Ectodermal cell (in vitro differentiated cells): Measurements from ENCODE around the gene CCSAP.
"Not testable (repeated sequence)": the region's sequence is repeated elsewhere in the genome, so short reads cannot be mapped to it uniquely, and the experiment has no call there.

Source experiments
- H3K27ac ChIP-seq: 2 replicates; pipeline ENCODE4 v1.7.0; 2013; ENCODE audit warnings: mild to moderate bottlenecking, low read depth, low read length; ENCODE audit not compliant: insufficient read depth, poor library complexity, severe bottlenecking
- H3K27me3 ChIP-seq: 2 replicates; pipeline ENCODE4 v1.7.0; 2013; ENCODE audit warnings: mild to moderate bottlenecking, low read length; ENCODE audit not compliant: insufficient read depth, control insufficient read depth, poor library complexity, severe bottlenecking
- H3K36me3 ChIP-seq: one replicate; pipeline ENCODE4 v1.7.0; 2013; ENCODE audit warnings: low read length; ENCODE audit not compliant: control insufficient read depth, insufficient read depth
- H3K4me1 ChIP-seq: one replicate; pipeline ENCODE4 v1.7.0; 2013; ENCODE audit warnings: low read length; ENCODE audit not compliant: control insufficient read depth, insufficient read depth
- H3K4me3 ChIP-seq: 2 replicates; pipeline ENCODE4 v1.7.0; 2013; ENCODE audit warnings: low read depth, low read length, control low read depth; ENCODE audit not compliant: insufficient read depth
- H3K9me3 ChIP-seq: 2 replicates; pipeline ENCODE4 v1.7.0; 2013; ENCODE audit warnings: mild to moderate bottlenecking, low read length, moderate library complexity; ENCODE audit not compliant: control insufficient read depth
- WGBS, 2 experiments: methylation state at CpG; one replicate each; pipeline ENCODE4 v1.1.7; 2013; ENCODE audit warnings: missing lambda C conversion rate in 2 of 2; 5-methylcytosine and 5-hydroxymethylcytosine counted together

The CCSAP gene

GRCh38 chr1:229295745-229296144, 47.1 kb downstream of the CCSAP start:
- H3K4me3 ChIP-seq: no peak overlapping the region
- peaks cover 19% of the 10 kb centered on the region for H3K36me3 ChIP-seq
- WGBS, 2 experiments: 97% methylated on average over 10 to 11 of the region's 11 CpGs
- H3K27me3 ChIP-seq: no peaks in the 10 kb centered on the region
- no peaks in the 10 kb centered on the region for H3K9me3 ChIP-seq
- no peaks in the 10 kb centered on the region for H3K4me1 ChIP-seq
- H3K27ac ChIP-seq: no peak overlapping the region

DNA sequence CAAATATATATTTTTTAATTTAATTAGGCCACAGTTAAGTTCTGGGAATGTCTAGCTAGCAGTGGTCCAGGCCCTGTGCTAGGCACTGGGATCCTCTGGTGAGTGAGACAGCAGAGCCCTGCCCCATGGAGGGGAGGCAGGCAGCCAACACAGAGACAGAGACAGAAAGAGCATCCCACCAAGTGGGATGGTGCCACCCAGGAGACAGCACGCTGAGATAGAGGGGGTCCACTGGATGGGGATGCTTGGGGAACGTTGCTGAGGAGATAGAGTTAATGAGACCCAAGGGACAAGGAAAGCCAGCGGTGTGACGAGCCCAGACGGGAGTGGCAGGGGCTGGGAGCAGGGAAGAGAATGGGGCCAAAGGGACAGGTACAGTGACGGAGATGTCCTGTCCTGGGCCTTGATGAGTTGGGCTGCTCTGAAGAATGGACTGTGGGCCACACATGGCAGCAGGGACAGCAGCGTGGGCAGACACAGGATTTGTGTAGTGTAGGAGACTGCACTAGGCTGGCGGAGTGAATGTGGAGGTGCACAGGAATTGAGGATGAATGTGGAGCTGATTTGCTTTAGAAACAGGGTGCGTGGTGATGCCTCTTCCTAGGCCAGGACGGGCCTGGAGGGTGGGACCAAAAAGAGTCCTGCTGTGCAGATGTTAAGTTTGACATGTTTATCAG, 49.2 kb downstream of the CCSAP start:
- Histone ChIP-seq H3K27me3 (no peaks in the 10 kb centered on the region), H3K9me3 (no peaks in the 10 kb centered on the region), H3K27ac (no peak overlapping the region), H3K4me3 (no peak overlapping the region), H3K36me3 (peaks cover 10% of the 10 kb centered on the region), H3K4me1 (no peaks in the 10 kb centered on the region)
- WGBS, 2 experiments: 93 to 94% methylated on average over 10 of the region's 10 CpGs

- H3K9me3 ChIP-seq, H3K36me3 ChIP-seq, H3K4me1 ChIP-seq, H3K27me3 ChIP-seq, H3K27ac ChIP-seq, H3K4me3 ChIP-seq: not testable (repeated sequence)
- 100% methylated on average over 1 of the region's 4 CpGs for WGBS, 2 experiments
Observed at GRCh38 chr1:229291686-229292085, 51.2 kb downstream of the CCSAP start.

- H3K36me3 ChIP-seq: peaks cover 7% of the 10 kb centered on the region
- H3K4me1 ChIP-seq: peaks cover 4% of the 10 kb centered on the region
- no peak overlapping the region for H3K4me3 ChIP-seq
- H3K9me3 ChIP-seq: no peaks in the 10 kb centered on the region
- no peaks in the 10 kb centered on the region for H3K27me3 ChIP-seq
- WGBS, 2 experiments: no CpG with 5 or more reads among the region's 1 CpG
- H3K27ac ChIP-seq: no peak overlapping the region
Observed at GRCh38 chr1:229288516-229288915, 54.3 kb downstream of the CCSAP start.

- peaks cover 7% of the 10 kb centered on the region for H3K36me3 ChIP-seq
- H3K27ac ChIP-seq: no peak overlapping the region
- no peaks in the 10 kb centered on the region for H3K27me3 ChIP-seq
- H3K9me3 ChIP-seq: no peaks in the 10 kb centered on the region
- 90 to 93% methylated on average over 1 of the region's 1 CpG for WGBS, 2 experiments
- no peak overlapping the region for H3K4me3 ChIP-seq
- peaks cover 4% of the 10 kb centered on the region for H3K4me1 ChIP-seq
Observed at GRCh38 chr1:229287267-229287666, 55.6 kb downstream of the CCSAP start.

DNA sequence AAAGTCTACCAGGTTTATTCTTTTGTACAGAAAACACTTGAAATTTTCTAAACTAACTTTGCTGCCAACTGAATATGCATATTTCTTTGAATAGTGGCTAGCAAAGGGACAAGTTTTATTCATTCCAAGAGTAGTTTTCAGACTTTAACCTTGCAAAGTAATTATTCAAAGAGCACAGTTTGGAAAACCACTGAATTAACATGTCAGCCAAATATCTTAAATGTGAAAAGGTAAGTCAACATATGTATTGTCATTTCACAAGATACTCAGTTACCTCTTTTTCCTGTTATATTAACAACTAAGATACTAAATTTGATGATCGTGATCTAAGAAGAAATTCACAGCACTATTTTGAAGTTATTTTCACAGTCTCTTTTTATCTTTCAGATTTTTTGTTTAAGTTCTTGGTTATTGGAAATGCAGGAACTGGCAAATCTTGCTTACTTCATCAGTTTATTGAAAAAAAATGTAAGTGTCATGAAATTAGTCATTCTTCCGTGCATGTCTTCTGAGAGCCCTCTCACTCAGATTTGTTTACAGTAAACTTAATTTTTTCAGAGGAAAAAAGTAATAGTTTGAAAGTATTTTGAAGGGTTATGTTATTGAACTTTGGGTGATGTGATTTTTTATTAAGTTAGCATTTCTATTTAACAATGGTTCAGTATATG, 56.6 kb downstream of the CCSAP start:
- Histone ChIP-seq H3K4me1 (peaks cover 4% of the 10 kb centered on the region), H3K27ac (no peak overlapping the region), H3K36me3 (peaks cover 4% of the 10 kb centered on the region), H3K9me3 (no peaks in the 10 kb centered on the region), H3K27me3 (no peaks in the 10 kb centered on the region), H3K4me3 (no peak overlapping the region)
- WGBS, 2 experiments: 93 to 100% methylated on average over 2 of the region's 2 CpGs

- no peaks in the 10 kb centered on the region for H3K27me3 ChIP-seq
- H3K9me3 ChIP-seq: no peaks in the 10 kb centered on the region
- no peaks in the 10 kb centered on the region for H3K36me3 ChIP-seq
- H3K4me3 ChIP-seq: no peak overlapping the region
- peaks cover 4% of the 10 kb centered on the region for H3K4me1 ChIP-seq
- peak overlapping the region; percentile 2 for H3K27ac ChIP-seq
- WGBS, 2 experiments: 49 to 74% methylated on average over 2 of the region's 2 CpGs
Observed at GRCh38 chr1:229285440-229285839, 57.4 kb downstream of the CCSAP start.

DNA sequence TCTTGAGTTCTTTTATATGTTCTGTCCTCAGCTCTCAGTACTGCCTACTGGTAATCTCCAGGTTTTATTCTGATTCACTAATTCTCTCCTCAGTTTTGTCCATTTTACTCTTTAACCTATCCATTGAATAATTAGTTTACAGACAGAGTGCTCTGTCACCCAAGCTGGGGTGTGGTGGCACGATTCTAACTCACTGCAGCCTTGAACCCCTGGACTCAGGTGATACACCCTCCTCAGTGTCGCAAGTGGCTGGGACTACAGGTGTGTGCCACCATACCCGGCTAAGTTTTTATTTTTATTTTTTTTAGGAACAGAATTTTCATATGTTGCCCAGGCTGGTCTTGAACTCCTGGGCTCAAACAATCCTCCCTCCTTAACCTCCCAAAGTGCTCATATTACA, 58.0 kb downstream of the CCSAP start:
- WGBS, 2 experiments: 85 to 95% methylated on average over 3 of the region's 3 CpGs
- Histone ChIP-seq H3K27me3 (no peaks in the 10 kb centered on the region), H3K9me3 (no peaks in the 10 kb centered on the region), H3K4me3 (no peak overlapping the region), H3K27ac (no peak overlapping the region), H3K4me1 (peaks cover 4% of the 10 kb centered on the region), H3K36me3 (no peaks in the 10 kb centered on the region)

DNA sequence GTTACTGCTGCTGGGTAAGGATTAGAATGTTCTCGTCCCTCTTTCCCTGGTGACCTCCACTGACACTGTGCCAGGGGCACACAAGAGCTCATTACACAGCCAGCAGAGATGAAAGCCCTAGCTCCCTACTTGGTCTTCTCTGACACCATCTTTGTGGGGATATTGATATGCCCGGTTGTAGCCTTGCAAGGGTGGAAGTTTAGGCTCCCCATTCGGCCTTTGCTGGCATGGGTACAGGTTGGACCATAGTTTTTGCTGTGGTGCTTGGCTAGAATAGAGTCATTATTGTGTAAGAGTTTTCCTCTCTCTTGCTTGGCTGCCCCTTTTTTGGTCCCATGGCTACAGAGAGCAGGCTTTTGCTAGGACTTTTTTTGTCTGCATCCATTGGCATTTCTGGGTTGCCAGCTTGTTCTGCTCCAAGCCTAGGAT, 59.6 kb downstream of the CCSAP start:
- H3K4me3 ChIP-seq: no peak overlapping the region
- 92 to 94% methylated on average over 3 of the region's 3 CpGs for WGBS, 2 experiments
- no peaks in the 10 kb centered on the region for H3K27me3 ChIP-seq
- H3K4me1 ChIP-seq: peaks cover 4% of the 10 kb centered on the region
- no peaks in the 10 kb centered on the region for H3K36me3 ChIP-seq
- H3K27ac ChIP-seq: no peak overlapping the region
- H3K9me3 ChIP-seq: no peaks in the 10 kb centered on the region

DNA sequence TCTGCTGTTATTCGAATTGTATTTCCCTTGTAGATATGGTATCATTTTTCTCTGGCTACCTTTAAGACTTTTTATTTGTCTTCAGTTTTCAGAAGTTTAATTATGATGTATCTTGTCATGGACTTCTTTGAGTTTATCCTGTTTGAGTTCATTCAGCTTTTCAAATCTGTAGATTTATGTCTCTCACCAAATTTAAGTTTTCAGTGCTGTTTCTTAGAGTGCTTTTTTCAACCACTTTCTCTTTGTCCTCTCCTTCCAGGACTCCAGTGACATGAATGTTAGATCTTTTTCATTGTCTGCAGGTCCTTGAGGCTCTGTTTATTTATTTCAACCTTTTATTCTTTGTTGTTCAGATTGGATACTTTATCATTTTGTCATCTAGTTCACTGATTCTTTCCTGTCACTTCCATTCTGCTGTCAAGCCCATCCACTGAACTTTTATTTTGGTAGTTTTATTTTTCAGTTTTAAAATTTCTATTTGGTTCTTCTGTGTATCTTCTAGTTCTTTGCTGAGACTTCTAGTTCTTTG, 60.5 kb downstream of the CCSAP start:
- H3K4me3 ChIP-seq: no peak overlapping the region
- no peak overlapping the region for H3K27ac ChIP-seq

More for the DNA sequence above, 60.5 kb downstream of the CCSAP start:
- H3K4me1 ChIP-seq: peaks cover 4% of the 10 kb centered on the region
- no peaks in the 10 kb centered on the region for H3K9me3 ChIP-seq
- no peaks in the 10 kb centered on the region for H3K27me3 ChIP-seq
- WGBS, 2 experiments: 94% methylated on average over 1 of the region's 1 CpG; no CpG with 5 or more reads in 1 of the 2 experiments
- H3K36me3 ChIP-seq: no peaks in the 10 kb centered on the region
